ENCODE measurements around the gene KLHL4.
"Not testable (repeated sequence)": the region's sequence is repeated elsewhere in the genome, so short reads cannot be mapped to it uniquely, and the experiment has no call there.

Gene KLHL4

GRCh38 chrX:87517571-87518141 is at the start of gene KLHL4:
KLHL4 (plus strand) TSS chrX:87517802; CDS start chrX:87517894, 92 bp downstream.
- DNase-seq (ENCODE audit: low read depth in 2 of 3, low spot score in 2 of 3) = no peak

GRCh38 chrX:87468941-87469340 is 48.7 kb upstream of the KLHL4 start:
- DNase-seq (ENCODE audit: low read depth in 2 of 3, low spot score in 2 of 3) = no peak

GRCh38 chrX:87475793-87476192 is 41.8 kb upstream of the KLHL4 start:
- DNase-seq (ENCODE audit: low read depth in 2 of 3, low spot score in 2 of 3) = no peak

- not testable (repeated sequence) for DNase-seq (ENCODE audit: low read depth in 2 of 3, low spot score in 2 of 3)
Measured at GRCh38 chrX:87478703-87479102, 38.9 kb upstream of the KLHL4 start.

DNA sequence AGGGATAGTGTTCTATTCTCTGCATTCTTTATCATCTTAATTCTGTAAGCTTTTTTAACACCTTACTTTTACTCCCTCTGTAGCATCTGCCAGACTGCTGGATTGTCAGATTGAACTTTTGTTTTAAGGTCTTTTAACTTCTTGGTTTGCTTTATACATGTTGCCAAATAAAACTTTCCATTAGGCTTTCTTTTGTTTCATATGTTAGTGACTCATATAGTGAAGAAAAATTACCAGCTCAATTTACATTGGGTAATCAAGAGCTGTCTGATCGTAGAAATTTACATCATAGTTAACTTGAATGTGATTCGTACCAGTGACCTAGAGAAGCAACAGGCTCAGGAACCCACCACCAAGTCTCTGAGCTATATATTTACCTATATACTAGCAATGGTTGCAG is 28.5 kb upstream of the KLHL4 start:
- no peak for DNase-seq (ENCODE audit: low read depth in 2 of 3, low spot score in 2 of 3)

DNA sequence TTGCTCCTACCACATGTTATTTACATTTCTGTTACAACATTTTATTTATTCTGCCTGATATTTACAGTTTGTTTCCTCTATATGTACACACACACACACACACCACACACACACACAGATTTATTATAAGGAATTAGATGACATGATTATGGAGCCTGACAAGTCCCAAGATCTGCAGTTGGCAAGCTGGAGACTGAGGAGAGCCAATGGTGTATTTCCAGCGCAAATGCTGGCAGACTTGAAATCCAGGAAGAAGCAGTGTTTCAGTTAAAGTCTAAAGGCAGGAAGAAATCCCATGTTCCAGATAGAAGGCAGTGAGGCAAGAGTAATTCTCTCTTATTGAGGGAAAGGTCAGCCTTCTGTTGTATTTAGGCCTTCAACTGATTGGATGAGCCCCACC is 1.8 kb upstream of the KLHL4 start:
- DNase-seq (ENCODE audit: low read depth in 2 of 3, low spot score in 2 of 3) = no peak

DNA sequence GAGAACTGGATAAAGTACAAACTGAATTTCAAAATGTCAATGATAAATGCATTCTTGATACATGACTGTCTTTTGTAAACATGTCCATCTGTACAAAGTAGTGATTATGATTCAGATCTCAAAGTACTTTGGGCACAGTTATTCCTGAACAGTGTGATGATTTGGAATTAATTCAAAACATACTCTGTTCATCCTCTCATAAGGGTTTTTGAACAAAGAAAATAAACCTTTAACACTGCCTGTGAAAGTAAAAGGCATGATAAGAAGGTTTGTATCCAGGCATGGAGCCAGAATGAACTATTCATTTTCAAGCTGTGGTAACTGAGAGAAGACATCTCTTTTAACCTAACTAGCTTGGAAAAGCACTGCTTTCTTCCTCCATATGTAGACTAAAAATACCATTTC is 883 bp upstream of the KLHL4 start:
- DNase-seq (ENCODE audit: low read depth in 2 of 3, low spot score in 2 of 3) = no peak

DNA sequence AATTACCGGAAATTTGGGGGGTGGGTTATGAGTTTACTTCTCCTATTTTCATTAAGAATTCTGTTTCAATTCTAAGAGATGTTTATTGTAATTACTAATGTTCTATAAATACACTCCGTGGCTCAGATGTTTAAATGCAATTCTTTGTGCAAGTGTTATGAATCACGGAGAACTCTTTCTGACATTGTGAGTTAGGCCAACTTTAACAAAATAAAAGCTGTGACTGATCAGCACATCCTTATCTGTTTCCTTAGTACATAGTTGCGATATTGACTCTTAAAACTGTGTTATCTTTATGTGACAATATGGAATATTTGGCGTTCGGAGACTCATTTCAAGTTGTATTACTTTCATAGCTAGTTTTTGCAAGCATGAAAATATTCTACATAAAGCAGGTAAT is 902 bp downstream of the KLHL4 start:
- no peak for DNase-seq (ENCODE audit: low read depth in 2 of 3, low spot score in 2 of 3)

GRCh38 chrX:87525771-87526229 is 8.2 kb downstream of the KLHL4 start:
- DNase-seq (ENCODE audit: low read depth in 2 of 3, low spot score in 2 of 3) = no peak

- no peak for DNase-seq (ENCODE audit: low read depth in 2 of 3, low spot score in 2 of 3)
Measured at GRCh38 chrX:87526281-87526680, 8.7 kb downstream of the KLHL4 start.

DNA sequence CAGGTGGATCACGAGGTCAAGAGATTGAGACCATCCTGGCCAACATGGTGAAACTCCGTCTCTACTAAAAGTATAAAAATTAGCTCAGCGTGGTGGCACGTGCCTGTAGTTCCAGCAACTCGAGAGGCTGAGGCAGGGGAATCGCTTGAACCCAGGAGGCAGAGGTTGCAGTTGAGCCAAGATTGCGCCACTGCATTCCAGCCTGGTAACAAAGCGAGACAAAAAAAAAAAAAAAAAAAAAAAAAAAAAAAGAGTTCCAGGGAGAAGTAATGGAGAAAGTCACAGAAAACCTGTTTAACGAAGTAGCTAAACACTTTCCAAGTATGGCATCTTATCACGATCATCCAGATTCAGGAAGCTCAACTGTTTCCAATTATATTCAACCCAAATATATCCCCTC is 10.9 kb downstream of the KLHL4 start:
- no peak for DNase-seq (ENCODE audit: low read depth in 2 of 3, low spot score in 2 of 3)

- no peak for DNase-seq (ENCODE audit: low read depth in 2 of 3, low spot score in 2 of 3)
Measured at GRCh38 chrX:87571964-87572363, 54.4 kb downstream of the KLHL4 start.

- DNase-seq (ENCODE audit: low read depth in 2 of 3, low spot score in 2 of 3) = no peak
Measured at GRCh38 chrX:87572901-87573300, 55.3 kb downstream of the KLHL4 start.

- no peak for DNase-seq (ENCODE audit: low read depth in 2 of 3, low spot score in 2 of 3)
Measured at GRCh38 chrX:87578978-87579377, 61.4 kb downstream of the KLHL4 start.

DNA sequence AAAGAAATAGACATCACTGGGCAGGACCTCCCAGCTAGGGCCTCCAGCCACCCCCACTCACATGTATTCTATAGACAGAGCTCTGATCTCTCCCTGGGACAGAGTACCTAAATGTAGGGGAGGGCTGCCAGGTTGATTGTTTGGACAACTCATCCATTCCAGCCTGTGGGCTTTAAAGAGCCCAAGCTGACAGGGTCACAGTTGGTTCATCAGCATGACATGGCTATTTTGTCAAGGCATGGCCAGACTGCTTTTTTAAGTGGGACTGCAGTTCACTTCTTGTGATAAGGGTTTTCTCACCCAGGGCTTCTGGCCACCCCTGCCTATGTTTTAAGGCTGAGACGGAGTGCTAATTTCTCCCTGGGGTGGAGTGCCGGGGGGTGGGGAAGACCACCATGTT is 63.3 kb downstream of the KLHL4 start:
- DNase-seq (ENCODE audit: low read depth in 2 of 3, low spot score in 2 of 3) = no peak

DNA sequence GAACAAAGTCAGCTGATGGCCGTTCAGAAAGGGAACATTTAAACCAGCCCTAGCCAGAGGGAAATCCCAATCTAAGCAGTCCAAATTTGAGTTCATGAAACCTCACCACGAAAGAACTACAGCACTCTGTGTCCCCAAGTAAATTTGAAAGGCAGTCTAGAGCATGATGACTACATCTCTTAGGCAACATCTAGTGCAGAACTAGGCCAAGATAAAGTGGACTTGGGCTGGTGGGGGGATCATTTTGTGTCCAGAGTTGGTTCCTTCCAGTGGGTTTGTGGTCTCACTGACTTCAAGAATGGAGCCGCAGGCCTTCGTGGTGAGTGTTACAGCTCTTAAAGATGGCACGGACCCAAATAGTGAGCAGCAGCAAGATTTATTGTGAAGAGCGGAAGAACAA is 64.9 kb downstream of the KLHL4 start:
- DNase-seq (ENCODE audit: low read depth in 2 of 3, low spot score in 2 of 3) = no peak

DNA sequence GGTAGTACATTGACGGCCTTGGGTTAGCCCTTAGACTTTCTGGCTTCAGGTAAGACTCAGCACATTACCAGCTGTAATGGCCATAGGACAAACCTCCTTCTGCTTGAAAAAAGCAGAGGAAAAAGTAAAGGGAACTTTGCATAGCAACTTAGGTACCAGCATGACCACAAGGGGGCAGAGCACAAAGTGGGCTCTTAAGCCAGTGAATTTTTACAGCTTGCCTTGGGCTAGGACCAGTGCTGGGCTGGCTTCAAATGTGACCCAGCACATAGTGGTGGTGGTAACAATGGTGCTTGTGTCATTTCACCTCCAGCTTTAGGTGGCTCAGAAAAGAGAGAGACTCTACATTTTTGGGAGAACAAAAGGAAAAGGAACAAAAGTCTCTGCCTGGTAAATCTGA is 66.1 kb downstream of the KLHL4 start:
- DNase-seq (ENCODE audit: low read depth in 2 of 3, low spot score in 2 of 3) = no peak

- no peak for DNase-seq (ENCODE audit: low read depth in 2 of 3, low spot score in 2 of 3)
Measured at GRCh38 chrX:87616371-87616770, 98.8 kb downstream of the KLHL4 start.

- no peak for DNase-seq (ENCODE audit: low read depth in 2 of 3, low spot score in 2 of 3)
Measured at GRCh38 chrX:87621697-87622096, 104.1 kb downstream of the KLHL4 start.

- DNase-seq (ENCODE audit: low read depth in 2 of 3, low spot score in 2 of 3) = no peak
Measured at GRCh38 chrX:87626996-87627395, 109.4 kb downstream of the KLHL4 start.

DNA sequence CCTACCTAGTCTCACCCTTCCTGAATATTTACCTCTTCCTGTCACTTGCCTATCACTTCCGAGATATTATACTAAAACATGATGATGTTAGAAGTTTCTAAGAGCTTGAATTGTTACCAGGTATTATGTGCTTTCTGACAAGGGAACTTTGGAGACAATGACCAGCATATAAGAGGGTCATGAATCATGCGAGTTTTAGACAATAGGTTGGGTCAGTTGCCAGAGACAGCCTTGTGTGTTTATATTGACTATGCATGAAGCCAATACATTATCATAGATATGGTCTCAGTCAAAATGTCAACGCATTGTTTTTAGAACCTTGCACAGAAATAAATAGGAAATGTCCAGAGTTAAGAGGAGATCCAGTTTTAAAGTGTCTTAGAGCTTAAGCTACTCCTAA is 116.8 kb downstream of the KLHL4 start:
- DNase-seq (ENCODE audit: low read depth in 2 of 3, low spot score in 2 of 3) = no peak

GRCh38 chrX:87636533-87636932 is 118.9 kb downstream of the KLHL4 start:
- no peak for DNase-seq (ENCODE audit: low read depth in 2 of 3, low spot score in 2 of 3)

DNA sequence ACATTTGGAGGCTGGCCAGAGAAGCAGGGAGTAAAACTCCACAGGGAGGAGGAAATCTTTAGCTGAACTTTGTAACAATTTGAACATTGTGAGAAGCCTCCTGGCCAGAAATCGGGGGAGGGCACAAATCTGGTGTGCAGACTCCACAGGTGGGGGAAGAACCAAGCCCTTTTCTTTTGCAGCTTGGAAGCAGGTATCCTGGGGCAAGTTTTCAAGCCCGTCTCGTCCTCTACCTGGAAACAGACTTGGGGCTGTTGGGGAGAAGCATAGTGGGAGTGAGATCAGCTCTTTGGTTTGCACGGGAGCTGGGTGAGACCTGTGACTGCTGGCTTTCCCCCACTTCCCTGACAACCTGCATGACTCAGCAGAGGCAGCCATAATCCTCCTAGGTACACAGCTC is 123.8 kb downstream of the KLHL4 start:
- DNase-seq (ENCODE audit: low read depth in 2 of 3, low spot score in 2 of 3) = not testable (repeated sequence)

DNA sequence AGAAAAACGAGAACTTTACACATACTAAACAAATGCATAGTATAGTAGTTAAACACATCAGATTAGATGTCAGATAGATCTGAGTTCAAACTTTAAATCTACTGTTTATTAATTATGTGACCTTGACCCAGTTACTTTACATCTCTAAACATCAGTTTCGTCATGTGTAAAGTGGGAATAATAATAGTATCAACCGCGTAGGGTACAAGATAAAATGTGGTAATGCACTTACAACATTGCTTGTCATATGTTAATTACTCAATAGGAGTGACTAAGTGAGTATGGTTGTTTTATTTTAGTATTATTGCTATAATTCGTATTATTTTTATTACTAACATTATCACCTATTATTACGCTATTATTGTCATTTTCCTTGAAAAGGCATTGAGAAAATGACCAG is 144.2 kb downstream of the KLHL4 start:
- DNase-seq (ENCODE audit: low read depth in 2 of 3, low spot score in 2 of 3) = no peak

Measured in activated CD8-positive, alpha-beta memory T cell treated with anti-CD3 and anti-CD28 coated beads for 48 hours (primary cell).